Peyer's patch (tissue), 4 donors: Measurements from ENCODE around the gene CD4. TPM values are rescaled to one million over a fixed set of nuclear protein-coding genes. Genes with fewer than 3 reads are reported as not detected.
"Not testable (repeated sequence)": the region's sequence is repeated elsewhere in the genome, so short reads cannot be mapped to it uniquely, and the experiment has no call there.

Experiments used
- DNase-seq, 3 donors: peaks; one replicate each; pipeline ENCODE4 v3.0.0-alpha.2; 2017 to 2019
- H3K27ac ChIP-seq, 4 donors: fragments of 200-600 bp; sonication (generic); one replicate each; pipeline ENCODE4 v1.5.1; 2016 to 2019
- H3K27me3 ChIP-seq, 2 donors: fragments of 200-600 bp; sonication (generic); one replicate each; pipeline ENCODE4 v1.5.1; 2019
- H3K36me3 ChIP-seq, 3 donors: fragments of 200-600 bp; sonication (generic); one replicate each; pipeline ENCODE4 v1.5.1; 2016 to 2019
- H3K4me1 ChIP-seq, 4 donors: fragments of 200-600 bp; sonication (generic); one replicate each; pipeline ENCODE4 v1.5.1; 2016 to 2019
- H3K4me3 ChIP-seq, 4 donors: fragments of 200-600 bp; sonication (generic); 1 replicate in 3 of 4; 2 replicates in 1 of 4; pipeline ENCODE4 v1.5.1; 2016 to 2019; ENCODE audit warnings: mild to moderate bottlenecking in 1 of 4
- H3K9me3 ChIP-seq, 4 donors: fragments of 200-600 bp; sonication (generic); one replicate each; pipeline ENCODE4 v1.5.1; 2016 to 2019; ENCODE audit warnings: mild to moderate bottlenecking in 1 of 4
- CTCF ChIP-seq, 6 experiments: fragments of 450-650 bp in 4 of 6; fragments of 200-600 bp in 2 of 6; sonication (generic) in 1 of 6; IDR thresholded peaks; one replicate each; pipeline ENCODE4 v1.5.1; 2017 to 2019; ENCODE audit warnings: antibody characterized with exemption in 6 of 6, mild to moderate bottlenecking in 3 of 6, moderate library complexity in 1 of 6
- POLR2A ChIP-seq, 2 donors: fragments of 450-650 bp; IDR thresholded peaks; one replicate each; pipeline ENCODE4 v1.5.1; 2017; ENCODE audit warnings: antibody characterized with exemption in 2 of 2, mild to moderate bottlenecking in 2 of 2, moderate library complexity in 2 of 2
- total RNA-seq, 4 donors: library from RNA; depleted of rRNA; stranded (reverse); fragments of >200 nt; gene quantifications; one replicate each; pipeline ENCODE4 v1.1.0, GENCODE V29; 2016

Gene CD4
- 1 to 10 TPM; 2.1 to 9.1 (median 4.0) TPM for total RNA-seq

DNA sequence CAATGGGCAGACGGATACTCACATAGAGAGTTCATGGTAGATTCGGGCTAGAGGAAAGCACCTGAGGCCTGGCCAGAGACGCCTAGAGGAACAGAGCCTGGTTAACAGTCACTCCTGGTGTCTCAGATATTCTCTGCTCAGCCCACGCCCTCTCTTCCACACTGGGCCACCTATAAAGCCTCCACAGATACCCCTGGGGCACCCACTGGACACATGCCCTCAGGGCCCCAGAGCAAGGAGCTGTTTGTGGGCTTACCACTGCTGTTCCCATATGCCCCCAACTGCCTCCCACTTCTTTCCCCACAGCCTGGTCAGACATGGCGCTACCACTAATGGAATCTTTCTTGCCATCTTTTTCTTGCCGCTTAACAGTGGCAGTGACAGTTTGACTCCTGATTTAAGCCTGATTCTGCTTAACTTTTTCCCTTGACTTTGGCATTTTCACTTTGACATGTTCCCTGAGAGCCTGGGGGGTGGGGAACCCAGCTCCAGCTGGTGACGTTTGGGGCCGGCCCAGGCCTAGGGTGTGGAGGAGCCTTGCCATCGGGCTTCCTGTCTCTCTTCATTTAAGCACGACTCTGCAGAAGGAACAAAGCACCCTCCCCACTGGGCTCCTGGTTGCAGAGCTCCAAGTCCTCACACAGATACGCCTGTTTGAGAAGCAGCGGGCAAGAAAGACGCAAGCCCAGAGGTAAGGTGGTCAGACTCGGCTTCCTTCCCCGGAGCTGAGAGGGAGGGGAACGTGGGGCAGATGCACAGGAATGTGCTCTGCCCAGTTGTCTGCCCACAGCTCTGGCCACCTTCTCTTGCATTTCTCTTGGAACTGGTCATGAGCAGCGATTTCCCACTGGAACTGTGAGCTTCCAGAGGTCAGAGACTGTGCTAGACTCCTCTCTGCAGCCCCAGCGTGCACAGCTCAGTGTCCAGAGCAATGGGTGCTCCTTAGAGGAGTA is at the start of gene CD4:
CD4 (plus strand) TSS at position 557 of the 953 bp plus-strand sequence. CDS start 10,611 bp downstream, outside the sequence.
- H3K27me3 ChIP-seq, result no peaks in the 10 kb centered on the region
- peak within 1 kb of the TSS; percentile 16 to 49 (median 36) for H3K4me3 ChIP-seq
- no peaks in the 10 kb centered on the region for H3K36me3 ChIP-seq
- peaks cover 0 to 10% (median 1%) of the 10 kb centered on the region in 4 donors for H3K4me1 ChIP-seq
- DNase-seq, result peak in 2 of 3 donors; percentile 86 to 87
- TF ChIP-seq CTCF (IDR thresholded peaks at IDR 0.05) (no peak), POLR2A (IDR thresholded peaks at IDR 0.05) (peak in 1 of 2 donors; percentile 22)
- H3K27ac ChIP-seq, result peak within 1 kb of the TSS; percentile 63 to 85 (median 74)
- H3K9me3 ChIP-seq, result no peaks in the 10 kb centered on the region

GRCh38 chr12:6742080-6742479 is 47.2 kb upstream of the CD4 start:
- DNase-seq, H3K27me3 ChIP-seq, H3K9me3 ChIP-seq, H3K27ac ChIP-seq, H3K4me1 ChIP-seq, H3K4me3 ChIP-seq: not testable (repeated sequence)
- H3K36me3 ChIP-seq, result peaks cover 0 to 11% (median 0%) of the 10 kb centered on the region in 3 donors

GRCh38 chr12:6742834-6743233 is 46.5 kb upstream of the CD4 start:
- peaks cover 0 to 19% (median 0%) of the 10 kb centered on the region in 3 donors for H3K36me3 ChIP-seq
- no peak overlapping the region for H3K4me3 ChIP-seq
- no peak for DNase-seq
- TF ChIP-seq POLR2A (IDR thresholded peaks at IDR 0.05), result no peak
- TF ChIP-seq CTCF (IDR thresholded peaks at IDR 0.05), result no peak
- H3K27me3 ChIP-seq, result no peaks in the 10 kb centered on the region
- H3K27ac ChIP-seq, result no peak overlapping the region
- H3K4me1 ChIP-seq, result no peaks in the 10 kb centered on the region
- H3K9me3 ChIP-seq, result no peaks in the 10 kb centered on the region

GRCh38 chr12:6743300-6743699 is 46.0 kb upstream of the CD4 start:
- H3K9me3 ChIP-seq, H3K27me3 ChIP-seq, H3K4me3 ChIP-seq, H3K27ac ChIP-seq, H3K4me1 ChIP-seq, DNase-seq: not testable (repeated sequence)
- H3K36me3 ChIP-seq, result peaks cover 0 to 23% (median 0%) of the 10 kb centered on the region in 3 donors

- Histone ChIP-seq H3K27me3 (no peaks in the 10 kb centered on the region), H3K4me1 (no peaks in the 10 kb centered on the region), H3K36me3 (peaks cover 0 to 48% (median 0%) of the 10 kb centered on the region in 3 donors), H3K27ac (peak overlapping the region in 3 of 4 donors; percentile 41 to 66 (median 61)), H3K4me3 (no peak overlapping the region), H3K9me3 (no peaks in the 10 kb centered on the region)
- DNase-seq, result peak in 2 of 3 donors; percentile 54 to 59
- TF ChIP-seq POLR2A (IDR thresholded peaks at IDR 0.05) (no peak), CTCF (IDR thresholded peaks at IDR 0.05) (no peak)
Observed at GRCh38 chr12:6745741-6746525, 43.4 kb upstream of the CD4 start.

DNA sequence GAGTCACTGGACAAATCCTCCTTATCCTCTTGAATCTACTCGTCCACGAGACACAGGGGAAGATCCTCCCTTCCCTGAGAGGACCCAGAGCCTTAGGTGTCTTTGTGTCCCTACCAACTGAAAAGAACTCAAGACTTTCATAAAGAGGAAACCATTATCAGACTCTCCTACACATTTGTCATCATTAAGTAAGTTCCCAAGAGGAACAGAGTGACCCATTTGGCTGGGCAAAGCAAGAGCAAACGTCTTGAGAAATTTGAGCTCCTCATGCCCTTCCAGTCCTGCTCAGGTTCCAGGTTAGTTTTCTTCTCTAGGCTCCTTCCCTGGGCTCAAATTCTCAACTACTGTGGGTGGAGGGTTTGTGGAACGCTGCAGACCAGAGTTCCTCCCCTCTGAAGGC is 42.1 kb upstream of the CD4 start:
- H3K27me3 ChIP-seq, result no peaks in the 10 kb centered on the region
- H3K27ac ChIP-seq, result no peak overlapping the region
- no peaks in the 10 kb centered on the region for H3K9me3 ChIP-seq
- H3K4me1 ChIP-seq, result peaks cover 0 to 8% (median 3%) of the 10 kb centered on the region in 4 donors
- DNase-seq, result no peak
- TF ChIP-seq CTCF (IDR thresholded peaks at IDR 0.05) (no peak), POLR2A (IDR thresholded peaks at IDR 0.05) (no peak)
- H3K4me3 ChIP-seq, result no peak overlapping the region
- peaks cover 0 to 58% (median 0%) of the 10 kb centered on the region in 3 donors for H3K36me3 ChIP-seq
